ENCODE results near the gene DLGAP4.

DLGAP4 gene

GRCh38 chr20:36335206-36335870 is 29.2 kb downstream of the DLGAP4 start:
- no peak for DNase-seq

GRCh38 chr20:36336204-36336603 is 30.1 kb downstream of the DLGAP4 start:
- no peak for DNase-seq

- no peak for DNase-seq
Measured at GRCh38 chr20:36336954-36337704, 31.0 kb downstream of the DLGAP4 start.

- DNase-seq: no peak
Measured at GRCh38 chr20:36337886-36338285, 31.7 kb downstream of the DLGAP4 start.

- no peak for DNase-seq
Measured at GRCh38 chr20:36339646-36340592, 33.8 kb downstream of the DLGAP4 start.

- DNase-seq: no peak
Measured at GRCh38 chr20:36340593-36340990, 34.5 kb downstream of the DLGAP4 start.

- no peak for DNase-seq
Measured at GRCh38 chr20:36341331-36342020, 35.3 kb downstream of the DLGAP4 start.

- DNase-seq: no peak
Measured at GRCh38 chr20:36342331-36343120, 36.4 kb downstream of the DLGAP4 start.

- DNase-seq: no peak
Measured at GRCh38 chr20:36343641-36344040, 37.5 kb downstream of the DLGAP4 start.

GRCh38 chr20:36344517-36345132 is 38.5 kb downstream of the DLGAP4 start:
- DNase-seq: no peak

- no peak for DNase-seq
Measured at GRCh38 chr20:36346256-36346655, 40.1 kb downstream of the DLGAP4 start.

- no peak for DNase-seq
Measured at GRCh38 chr20:36349384-36350170, 43.4 kb downstream of the DLGAP4 start.

- DNase-seq: no peak
Measured at GRCh38 chr20:36350439-36350838, 44.3 kb downstream of the DLGAP4 start.

GRCh38 chr20:36351937-36352336 is 45.8 kb downstream of the DLGAP4 start:
- no peak for DNase-seq

- no peak for DNase-seq
Measured at GRCh38 chr20:36352843-36353553, 46.9 kb downstream of the DLGAP4 start.

GRCh38 chr20:36353740-36354139 is 47.6 kb downstream of the DLGAP4 start:
- DNase-seq: no peak

GRCh38 chr20:36355469-36356171 is 49.5 kb downstream of the DLGAP4 start:
- no peak for DNase-seq

- DNase-seq: no peak
Measured at GRCh38 chr20:36359668-36360406, 53.7 kb downstream of the DLGAP4 start.

- no peak for DNase-seq
Measured at GRCh38 chr20:36360429-36360828, 54.3 kb downstream of the DLGAP4 start.
